ENCODE results near the gene ODR4.

- TF ChIP-seq POLR2AphosphoS5 (IDR thresholded peaks at IDR 0.05; ENCODE audit: borderline replicate concordance, low read depth, low read length), result no peak
- no peak for TF ChIP-seq EZH2 (IDR thresholded peaks at IDR 0.05)
- no peak for TF ChIP-seq FOXP2 (optimal IDR thresholded peaks at IDR 0.05; ENCODE audit: control extremely low read depth, extremely low read length, insufficient read depth)
Measured at GRCh38 chr1:186463926-186464325, 88.3 kb downstream of the ODR4 start.
